KMS-11 (cell line): ENCODE data around the gene WAC.

ENCODE experiments used
- H2AFZ ChIP-seq: fragments of 200-600 bp; sonication (generic); 2 replicates; pipeline ENCODE4 v1.6.1; 2016; ENCODE audit warnings: antibody characterized with exemption, mixed run types, low read depth
- H3K27ac ChIP-seq: fragments of 200-600 bp; sonication (generic); 2 replicates; pipeline ENCODE4 v1.6.1; 2016; ENCODE audit warnings: mild to moderate bottlenecking, mixed run types
- H3K27me3 ChIP-seq: fragments of 200-600 bp; sonication (generic); 2 replicates; pipeline ENCODE4 v1.6.1; 2017; ENCODE audit warnings: mild to moderate bottlenecking, low read depth, mixed run types, moderate library complexity; ENCODE audit not compliant: insufficient read depth
- H3K36me3 ChIP-seq: fragments of 200-600 bp; sonication (generic); 2 replicates; pipeline ENCODE4 v1.6.1; 2017; ENCODE audit warnings: mild to moderate bottlenecking, mixed run types; ENCODE audit not compliant: insufficient read depth
- H3K4me1 ChIP-seq: fragments of 200-600 bp; sonication (generic); 2 replicates; pipeline ENCODE4 v1.6.1; 2016; ENCODE audit warnings: mild to moderate bottlenecking, low read depth, mixed run types; ENCODE audit not compliant: poor library complexity, severe bottlenecking
- H3K4me2 ChIP-seq: fragments of 200-600 bp; sonication (generic); 2 replicates; pipeline ENCODE4 v1.7.0; 2016; ENCODE audit warnings: mild to moderate bottlenecking, mixed run types
- H3K4me3 ChIP-seq: fragments of 200-600 bp; sonication (generic); IDR thresholded peaks from 2 replicates; pipeline ENCODE4 v1.6.1; 2017; ENCODE audit warnings: low read depth, low read length, mixed read lengths; ENCODE audit not compliant: insufficient read depth
- H3K79me2 ChIP-seq: fragments of 200-600 bp; sonication (generic); 2 replicates; pipeline ENCODE4 v1.6.1; 2016; ENCODE audit warnings: low read depth, mixed run types; ENCODE audit not compliant: insufficient read depth
- H3K9ac ChIP-seq: fragments of 200-600 bp; sonication (generic); 2 replicates; pipeline ENCODE4 v1.6.1; 2016; ENCODE audit warnings: mild to moderate bottlenecking, mixed run types
- H4K20me1 ChIP-seq: fragments of 200-600 bp; sonication (generic); 2 replicates; pipeline ENCODE4 v1.6.1; 2016; ENCODE audit warnings: mild to moderate bottlenecking, mixed run types; ENCODE audit not compliant: insufficient read depth
- CTCF ChIP-seq: fragments of 200-600 bp; sonication (generic); conservative IDR thresholded peaks from 2 replicates; pipeline ENCODE4 v1.6.1; 2017; ENCODE audit warnings: low read depth, mild to moderate bottlenecking, antibody characterized with exemption, low read length, moderate library complexity, mixed read lengths

The WAC gene

GRCh38 chr10:28551086-28551485 is 18.2 kb downstream of the WAC start:
- Histone ChIP-seq H3K4me3 (no peak overlapping the region), H3K4me2 (no peak overlapping the region), H3K27ac (no peak overlapping the region), H2AFZ (no peak overlapping the region), H3K4me1 (peaks cover 25% of the 10 kb centered on the region), H3K9ac (no peak overlapping the region), H3K79me2 (peaks cover 96% of the 10 kb centered on the region), H3K27me3 (no peaks in the 10 kb centered on the region), H3K36me3 (no peaks in the 10 kb centered on the region; the same call in 1 of the 2 replicates), H4K20me1 (peaks cover 53% of the 10 kb centered on the region)
- no peak for TF ChIP-seq CTCF

GRCh38 chr10:28552775-28553174 is 19.9 kb downstream of the WAC start:
- TF ChIP-seq CTCF = no peak
- Histone ChIP-seq H4K20me1 (peaks cover 54% of the 10 kb centered on the region), H3K4me3 (no peak overlapping the region), H3K4me1 (peaks cover 22% of the 10 kb centered on the region), H3K27me3 (no peaks in the 10 kb centered on the region), H3K36me3 (peaks cover 8% of the 10 kb centered on the region; the same call in 1 of the 2 replicates), H2AFZ (no peak overlapping the region), H3K79me2 (peaks cover 100% of the 10 kb centered on the region), H3K9ac (no peak overlapping the region), H3K27ac (no peak overlapping the region), H3K4me2 (no peak overlapping the region)

GRCh38 chr10:28554009-28554408 is 21.1 kb downstream of the WAC start:
- Histone ChIP-seq H3K4me2 (no peak overlapping the region), H3K36me3 (peaks cover 8% of the 10 kb centered on the region; the same call in 1 of the 2 replicates), H4K20me1 (peaks cover 53% of the 10 kb centered on the region), H2AFZ (no peak overlapping the region), H3K27ac (no peak overlapping the region), H3K9ac (no peak overlapping the region), H3K4me3 (no peak overlapping the region), H3K79me2 (peaks cover 100% of the 10 kb centered on the region), H3K4me1 (peaks cover 14% of the 10 kb centered on the region), H3K27me3 (no peaks in the 10 kb centered on the region)
- no peak for TF ChIP-seq CTCF

GRCh38 chr10:28554952-28555351 is 22.0 kb downstream of the WAC start:
- H3K9ac ChIP-seq = no peak overlapping the region
- peaks cover 8% of the 10 kb centered on the region; the same call in 1 of the 2 replicates for H3K36me3 ChIP-seq
- peaks cover 100% of the 10 kb centered on the region for H3K79me2 ChIP-seq
- no peaks in the 10 kb centered on the region for H3K27me3 ChIP-seq
- H2AFZ ChIP-seq = no peak overlapping the region
- H3K27ac ChIP-seq = no peak overlapping the region
- no peak overlapping the region for H3K4me2 ChIP-seq
- H3K4me1 ChIP-seq = peaks cover 14% of the 10 kb centered on the region
- peaks cover 54% of the 10 kb centered on the region for H4K20me1 ChIP-seq
- no peak for TF ChIP-seq CTCF
- no peak overlapping the region for H3K4me3 ChIP-seq
